Measurements from ENCODE around the gene TSPAN17. TPM values are rescaled to one million over a fixed set of nuclear protein-coding genes. Genes with fewer than 3 reads are reported as not detected.

Gene TSPAN17
- total RNA-seq, 1 experiment from 2014 or later: 96.3 TPM

DNA sequence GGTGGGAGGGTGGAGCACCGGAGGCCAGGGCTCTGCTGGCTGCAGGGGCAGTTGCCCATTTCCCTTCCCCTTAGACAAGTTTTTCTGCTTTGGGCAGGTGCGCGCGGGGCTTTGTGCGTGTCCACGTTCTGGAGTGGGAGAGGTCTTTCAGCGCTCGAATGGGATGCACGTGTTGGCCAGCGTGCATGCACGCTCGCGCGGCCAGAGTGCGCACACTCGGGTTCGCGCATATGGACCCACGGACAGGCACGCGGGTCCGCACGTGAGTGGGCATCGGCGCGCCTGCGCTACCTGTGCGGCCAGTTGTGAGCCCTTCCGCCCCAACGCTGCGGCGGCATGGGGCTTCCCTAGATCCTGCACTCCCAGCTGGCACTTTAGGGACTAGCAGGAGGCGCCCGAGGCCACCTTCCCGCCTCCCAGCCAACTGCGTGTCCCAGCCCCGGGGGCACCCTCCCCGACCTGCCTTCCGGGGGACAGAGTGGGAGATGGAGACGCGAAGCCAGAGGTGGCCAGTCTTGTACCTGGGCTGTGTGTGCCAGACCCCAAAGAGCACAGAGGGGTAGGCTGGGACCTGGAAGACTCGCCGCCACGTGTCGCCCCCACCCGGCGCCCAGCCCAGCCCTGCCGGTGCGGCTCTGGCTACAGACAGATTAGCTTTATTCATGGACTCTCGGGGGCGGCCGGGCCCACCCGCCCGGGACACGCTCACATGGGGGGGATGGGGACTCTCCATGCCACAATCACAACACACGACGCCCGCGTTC, 27.5 kb upstream of the TSPAN17 start:
- DNase-seq (ENCODE audit: low spot score): no peak
- in situ Hi-C loops (cut with HindIII; ENCODE audit: low sequenced_read_pairs): no loop called here

DNA sequence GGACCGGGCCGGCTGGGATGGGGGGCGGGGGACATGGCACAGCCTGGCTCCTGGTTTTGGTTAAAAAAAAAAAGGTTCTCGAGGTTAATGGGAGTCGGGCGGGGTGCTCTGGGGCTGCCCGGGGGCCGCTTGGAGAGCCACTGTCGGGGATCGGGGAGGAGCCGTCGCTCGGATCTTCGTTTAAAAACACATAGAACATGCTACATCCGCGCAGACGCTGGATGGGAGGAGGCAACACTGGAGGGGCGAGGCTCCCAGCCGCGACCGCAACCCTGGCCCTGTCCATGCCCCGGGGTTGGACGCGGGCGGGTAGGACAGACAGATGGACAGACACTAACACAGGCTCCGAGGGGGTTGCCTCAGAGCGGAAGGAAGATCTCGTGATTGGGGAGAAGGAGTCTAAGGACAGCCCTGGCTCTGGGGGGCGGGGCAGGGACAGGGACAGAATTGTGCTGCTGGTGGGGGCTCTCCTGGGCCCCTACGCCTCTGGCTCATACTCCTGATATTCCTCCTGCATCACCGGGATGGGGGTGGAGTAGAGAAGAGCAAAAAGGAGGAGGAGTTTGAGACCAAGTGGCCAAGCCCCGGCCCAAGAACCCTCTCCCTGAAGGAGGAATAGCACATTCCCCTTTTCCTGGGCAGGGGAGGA, 26.8 kb upstream of the TSPAN17 start:
- no peak for DNase-seq (ENCODE audit: low spot score)
- in situ Hi-C loops (cut with HindIII; ENCODE audit: low sequenced_read_pairs): no loop called here

DNA sequence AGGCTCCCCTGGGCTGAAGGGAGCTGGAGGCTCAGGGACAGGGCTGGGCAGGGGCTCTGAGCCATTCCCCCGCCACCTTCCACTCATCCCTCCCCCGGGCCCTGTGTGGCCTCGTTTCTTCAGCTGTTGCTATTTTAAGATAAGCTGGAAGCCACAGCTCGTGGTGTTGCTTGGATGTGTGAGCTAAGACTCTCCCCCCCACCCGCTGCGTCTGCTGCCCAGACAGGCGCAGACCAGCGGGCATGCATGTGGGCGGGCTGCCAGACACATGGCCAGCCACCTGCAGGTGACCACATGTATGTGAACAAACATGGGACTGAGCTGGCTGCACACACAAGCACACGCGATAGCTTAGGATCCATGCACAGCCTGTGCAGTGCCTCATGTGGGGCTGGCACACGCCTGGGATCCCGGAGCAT, 25.6 kb upstream of the TSPAN17 start:
- in situ Hi-C loops (cut with HindIII; ENCODE audit: low sequenced_read_pairs): no loop called here
- DNase-seq (ENCODE audit: low spot score): peak; percentile 80

DNA sequence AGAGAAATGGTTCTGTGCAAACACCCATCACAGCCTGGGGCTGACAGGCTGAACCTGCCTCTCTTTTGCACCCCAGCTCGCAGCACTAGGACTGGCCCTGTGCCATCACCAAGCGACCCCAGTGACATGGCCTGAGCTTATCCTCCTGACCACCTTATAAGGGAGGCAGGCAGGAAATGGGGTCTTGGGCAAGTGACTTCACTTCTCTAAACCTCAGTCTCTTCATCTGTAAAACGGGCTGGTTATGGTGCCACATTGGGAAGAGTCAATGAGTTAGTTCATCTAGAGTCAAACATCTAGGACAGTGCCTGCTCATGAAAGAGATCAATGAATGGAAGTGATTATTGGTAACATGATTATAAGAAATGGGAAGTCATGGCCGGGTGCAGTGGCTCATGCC, 23.1 kb upstream of the TSPAN17 start:
- no peak for DNase-seq (ENCODE audit: low spot score)
- in situ Hi-C loops (cut with HindIII; ENCODE audit: low sequenced_read_pairs): no loop called here

DNA sequence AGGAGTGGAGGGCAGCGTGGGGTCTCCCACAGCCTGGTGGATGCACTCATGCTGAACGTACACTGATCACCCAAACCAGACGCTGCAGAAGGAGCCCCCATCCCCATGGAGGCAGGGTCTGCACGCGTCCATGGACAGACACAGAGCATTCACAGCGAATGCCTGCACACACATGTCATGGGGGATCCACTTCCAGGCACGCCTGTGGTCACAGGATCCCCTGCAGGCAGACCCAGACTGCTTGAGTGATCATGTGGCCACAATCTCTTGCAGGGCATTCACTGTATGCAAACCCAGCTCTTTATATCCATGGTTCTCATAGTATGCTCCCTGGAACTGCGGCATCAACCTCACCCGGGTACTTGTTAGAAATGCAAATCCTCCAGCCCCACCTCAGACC, 22.3 kb upstream of the TSPAN17 start:
- in situ Hi-C loops (cut with HindIII; ENCODE audit: low sequenced_read_pairs): no loop called here
- no peak for DNase-seq (ENCODE audit: low spot score)

DNA sequence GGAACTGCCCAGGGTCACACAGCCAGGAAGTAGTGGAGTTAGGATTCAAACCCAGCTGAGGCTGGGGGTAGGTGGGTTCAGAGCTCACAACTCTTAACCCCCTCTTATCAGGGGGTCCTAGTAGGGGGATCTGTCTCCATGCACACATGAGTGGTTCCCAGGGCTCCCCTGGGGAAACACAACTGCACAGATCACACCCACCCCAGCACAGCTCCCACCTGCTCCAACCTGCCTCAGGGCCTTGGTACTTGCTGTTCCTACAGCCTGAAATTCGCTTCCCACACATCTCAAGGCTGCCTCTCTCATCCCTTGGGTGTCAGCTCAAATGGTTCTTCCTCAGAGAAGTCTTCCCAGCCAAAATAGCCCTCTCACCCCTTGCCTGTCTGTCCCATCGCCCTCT, 21.8 kb upstream of the TSPAN17 start:
- in situ Hi-C loops (cut with HindIII; ENCODE audit: low sequenced_read_pairs): no loop called here
- no peak for DNase-seq (ENCODE audit: low spot score)

DNA sequence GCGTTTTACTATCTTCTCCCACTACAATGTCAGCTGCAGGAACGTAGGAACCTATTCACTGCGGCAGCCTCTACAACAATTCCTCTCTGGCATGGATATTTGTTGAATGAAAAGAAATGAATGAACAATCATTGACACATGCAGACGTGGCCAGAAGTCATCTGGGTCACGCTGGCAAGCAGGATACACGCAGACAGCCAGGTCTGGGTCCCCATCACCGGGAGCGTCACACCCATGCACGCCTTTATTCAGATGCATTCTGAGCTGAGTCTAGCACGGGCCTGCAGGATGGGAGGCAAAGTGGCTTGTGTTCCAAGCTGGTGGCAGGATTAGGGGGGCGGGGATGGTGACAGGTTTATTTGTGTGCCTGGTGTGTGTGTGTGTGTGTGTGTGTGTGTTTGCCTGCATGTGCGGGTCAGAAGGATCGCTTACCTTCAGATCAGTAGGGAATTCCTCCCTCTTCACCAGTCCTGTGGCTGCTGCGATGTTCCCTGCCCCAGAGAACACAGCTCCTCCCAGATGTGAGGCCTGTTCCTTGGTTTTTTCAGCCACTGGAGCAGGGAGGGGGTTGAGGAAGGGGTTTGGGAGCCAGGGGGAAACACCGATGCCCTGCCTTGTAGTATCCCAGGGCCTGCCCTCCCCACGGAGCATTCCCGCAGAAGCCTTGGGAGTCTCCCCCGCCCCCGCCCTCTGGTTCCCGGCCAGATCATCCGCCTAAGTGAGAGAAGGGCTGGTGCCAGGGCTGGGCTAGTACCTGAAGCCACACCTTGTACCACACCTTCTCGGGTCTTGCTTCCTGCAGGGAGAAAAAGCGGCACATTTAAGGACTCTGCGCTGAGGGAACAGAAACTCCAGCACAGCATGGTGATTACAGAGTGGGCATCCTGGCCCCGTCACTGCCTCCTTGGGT, 21.1 kb upstream of the TSPAN17 start:
- DNase-seq (ENCODE audit: low spot score): no peak
- in situ Hi-C loops (cut with HindIII; ENCODE audit: low sequenced_read_pairs): no loop called here

DNA sequence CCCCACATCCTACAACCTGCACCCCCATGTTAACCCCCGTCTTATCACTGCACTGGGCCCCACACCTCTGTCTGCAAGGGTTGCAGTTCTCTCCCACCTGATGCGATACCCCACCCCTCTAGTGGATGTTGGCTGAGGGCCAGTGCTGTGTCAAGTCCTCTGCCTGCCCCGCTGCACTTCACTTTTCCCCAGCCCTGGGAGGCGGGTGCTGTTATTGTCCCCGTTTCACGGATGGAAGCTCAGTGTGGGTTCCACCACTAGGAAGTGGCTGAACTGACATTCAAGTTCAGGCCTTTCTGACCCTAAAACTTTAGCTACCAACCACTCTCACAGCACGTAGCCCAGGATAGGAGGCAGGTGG, 20.4 kb upstream of the TSPAN17 start:
- in situ Hi-C loops (cut with HindIII; ENCODE audit: low sequenced_read_pairs): no loop called here
- DNase-seq (ENCODE audit: low spot score): no peak

DNA sequence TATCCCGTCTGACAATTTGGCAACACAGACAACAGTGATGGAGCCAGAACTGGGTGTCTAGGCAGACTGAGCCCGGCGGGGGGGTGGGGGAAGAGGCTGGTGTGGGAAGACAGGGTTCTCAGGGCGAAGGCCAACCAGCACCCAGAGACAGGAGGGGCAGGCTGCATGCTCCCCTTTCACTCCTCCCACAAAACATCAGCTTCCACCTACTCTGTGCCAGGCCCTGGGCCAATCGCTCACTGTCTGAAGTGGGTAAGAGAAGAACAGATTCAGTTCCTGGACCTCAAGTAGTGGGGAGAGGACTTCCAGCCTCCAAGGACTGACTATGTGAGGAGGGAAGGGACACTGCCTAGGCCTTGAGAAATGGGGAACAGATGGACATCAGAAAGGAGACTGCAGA, 19.7 kb upstream of the TSPAN17 start:
- no peak for DNase-seq (ENCODE audit: low spot score)
- in situ Hi-C loops (cut with HindIII; ENCODE audit: low sequenced_read_pairs): no loop called here

DNA sequence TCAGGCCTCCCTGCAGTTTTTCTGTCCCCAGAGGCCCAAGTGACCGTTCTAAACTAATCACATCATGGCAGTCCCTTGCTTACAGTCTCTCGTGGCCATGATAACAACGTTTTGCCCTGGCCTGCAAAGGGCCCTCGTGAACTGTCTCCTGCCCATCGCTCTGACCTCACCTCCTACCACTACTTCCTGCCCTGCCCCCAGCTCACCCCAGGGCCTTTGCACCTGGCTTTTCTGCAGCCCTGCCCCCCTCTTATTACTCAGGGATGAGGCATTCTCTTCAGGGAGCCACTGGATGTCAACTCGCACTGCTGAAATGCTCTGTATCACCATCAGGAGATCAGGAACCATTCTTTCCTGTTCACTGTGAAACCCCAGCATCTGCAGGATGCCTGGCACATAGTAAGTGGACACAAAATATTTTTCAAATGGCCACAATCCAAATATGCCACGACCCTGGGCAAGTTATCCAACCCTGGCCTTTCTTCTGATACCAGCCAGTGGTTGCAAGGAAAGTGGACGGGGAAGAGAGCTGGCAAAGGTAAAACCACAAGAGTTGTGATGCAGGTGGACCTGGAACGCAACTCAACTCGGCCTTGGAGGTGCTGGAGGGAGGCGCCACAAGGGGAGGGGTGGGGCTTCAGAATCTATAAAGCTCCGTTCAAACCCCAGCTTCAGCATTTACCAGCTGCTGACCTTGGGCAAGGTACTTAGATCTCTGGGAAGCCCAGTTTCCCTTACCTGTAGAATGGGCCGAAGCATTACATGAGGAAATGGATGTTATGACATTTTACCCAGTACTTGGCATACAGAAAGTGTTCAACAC, 18.7 kb upstream of the TSPAN17 start:
- in situ Hi-C loops (cut with HindIII; ENCODE audit: low sequenced_read_pairs): no loop called here
- peak; percentile 76 for DNase-seq (ENCODE audit: low spot score)

DNA sequence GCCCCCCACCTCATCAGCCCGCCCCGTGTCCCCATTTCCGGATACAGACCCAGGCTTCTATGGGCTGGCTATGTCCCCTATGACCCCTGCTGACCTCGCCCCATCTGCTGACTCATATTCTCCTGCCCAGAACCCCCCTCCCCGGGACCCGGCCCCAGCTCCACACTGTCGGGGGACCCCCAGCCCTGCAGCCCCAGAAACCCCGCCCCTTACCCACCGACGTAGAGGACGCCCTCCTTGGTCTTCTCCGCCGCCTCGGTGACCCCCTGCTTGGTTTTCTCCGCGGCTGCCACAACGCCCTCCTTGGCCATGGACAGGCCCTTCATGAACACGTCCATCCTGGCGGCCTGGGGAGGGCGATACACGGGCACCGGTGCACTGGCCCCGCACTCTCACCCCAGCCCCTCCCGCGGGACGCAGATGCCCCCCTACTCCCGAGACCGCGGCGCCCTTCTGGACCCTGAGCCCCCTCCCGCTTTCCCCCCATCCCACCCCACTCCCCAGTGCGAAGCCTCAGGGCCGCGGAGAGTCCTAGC, 17.9 kb upstream of the TSPAN17 start:
- in situ Hi-C loops (cut with HindIII; ENCODE audit: low sequenced_read_pairs): no loop called here
- DNase-seq (ENCODE audit: low spot score): no peak

DNA sequence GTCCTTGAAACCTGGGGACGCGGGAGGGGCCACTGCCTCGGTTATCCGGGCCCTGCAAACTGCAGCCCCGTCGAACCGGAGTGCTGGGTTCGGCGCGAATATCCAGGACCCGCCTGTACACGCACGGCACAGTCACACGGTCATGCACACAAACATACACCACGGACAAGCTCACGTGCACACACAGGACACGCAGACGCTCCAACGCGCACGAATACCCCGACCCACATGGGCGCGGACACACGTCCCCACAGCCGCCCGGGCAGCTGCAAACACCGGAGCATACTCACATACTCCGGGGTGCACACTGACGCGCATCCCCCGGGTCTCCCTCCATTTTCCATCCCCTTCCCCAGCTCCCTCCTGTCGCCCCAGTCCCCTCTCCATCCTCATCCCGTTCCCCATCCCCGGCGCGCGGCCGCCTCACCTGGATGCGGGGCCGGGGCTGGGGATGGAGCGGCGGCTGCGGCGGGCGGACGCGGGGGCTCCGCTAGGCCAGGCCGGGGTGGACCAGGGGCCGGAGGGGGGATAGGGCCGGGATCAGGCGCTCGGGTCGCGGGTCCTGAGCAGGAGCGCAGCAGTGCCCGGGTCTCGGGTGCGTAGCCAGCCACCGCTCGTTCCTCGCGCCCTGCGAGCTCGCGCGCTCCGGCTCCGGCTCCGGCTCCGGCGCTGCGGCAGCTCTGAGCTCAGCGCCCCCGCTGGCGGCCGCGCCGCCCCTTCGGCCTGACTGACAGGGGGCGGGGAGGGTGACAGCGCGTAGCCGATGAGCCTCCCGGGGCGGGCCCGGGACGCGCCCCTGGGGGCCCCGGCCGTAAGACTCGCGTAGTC, 17.2 kb upstream of the TSPAN17 start, which contains the start of the genes EIF4E1B and SNCB:
EIF4E1B (plus strand) TSS at position 823 of the 828 bp plus-strand sequence. CDS start 12,113 bp downstream, outside the sequence.
SNCB (minus strand) TSS at position 682 of the 828 bp plus-strand sequence. CDS start 880 bp downstream, outside the sequence.
- in situ Hi-C loops (cut with HindIII; ENCODE audit: low sequenced_read_pairs): no loop called here
- peak; percentile 76 for DNase-seq (ENCODE audit: low spot score)

DNA sequence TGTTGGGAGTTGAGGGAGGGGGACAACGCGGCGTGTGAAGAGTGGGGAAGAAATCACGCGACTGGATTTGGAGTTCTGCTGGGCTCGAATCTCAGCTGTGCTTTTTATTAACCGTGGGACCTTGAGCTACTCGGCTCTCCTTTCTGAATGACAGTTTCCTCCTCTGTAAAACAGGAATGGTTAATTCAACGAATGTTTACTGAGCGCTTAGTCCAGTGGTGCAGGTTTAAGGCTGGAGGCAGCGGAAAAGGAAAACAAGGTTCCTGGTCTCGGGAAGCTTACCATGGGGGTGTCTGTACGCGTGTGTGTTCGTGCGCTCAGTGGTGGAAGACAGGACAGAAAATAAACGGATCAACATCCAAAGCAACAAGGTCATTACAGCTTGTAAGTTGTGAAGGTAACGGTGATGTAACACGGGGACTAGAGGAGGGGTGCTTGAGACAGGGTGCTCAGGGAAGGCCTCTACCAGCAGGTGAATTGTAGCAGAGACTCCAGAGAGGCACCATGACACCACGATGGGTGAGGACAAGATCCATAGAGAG, 16.5 kb upstream of the TSPAN17 start:
- in situ Hi-C loops (cut with HindIII; ENCODE audit: low sequenced_read_pairs): no loop called here
- peak; percentile 52 for DNase-seq (ENCODE audit: low spot score)

DNA sequence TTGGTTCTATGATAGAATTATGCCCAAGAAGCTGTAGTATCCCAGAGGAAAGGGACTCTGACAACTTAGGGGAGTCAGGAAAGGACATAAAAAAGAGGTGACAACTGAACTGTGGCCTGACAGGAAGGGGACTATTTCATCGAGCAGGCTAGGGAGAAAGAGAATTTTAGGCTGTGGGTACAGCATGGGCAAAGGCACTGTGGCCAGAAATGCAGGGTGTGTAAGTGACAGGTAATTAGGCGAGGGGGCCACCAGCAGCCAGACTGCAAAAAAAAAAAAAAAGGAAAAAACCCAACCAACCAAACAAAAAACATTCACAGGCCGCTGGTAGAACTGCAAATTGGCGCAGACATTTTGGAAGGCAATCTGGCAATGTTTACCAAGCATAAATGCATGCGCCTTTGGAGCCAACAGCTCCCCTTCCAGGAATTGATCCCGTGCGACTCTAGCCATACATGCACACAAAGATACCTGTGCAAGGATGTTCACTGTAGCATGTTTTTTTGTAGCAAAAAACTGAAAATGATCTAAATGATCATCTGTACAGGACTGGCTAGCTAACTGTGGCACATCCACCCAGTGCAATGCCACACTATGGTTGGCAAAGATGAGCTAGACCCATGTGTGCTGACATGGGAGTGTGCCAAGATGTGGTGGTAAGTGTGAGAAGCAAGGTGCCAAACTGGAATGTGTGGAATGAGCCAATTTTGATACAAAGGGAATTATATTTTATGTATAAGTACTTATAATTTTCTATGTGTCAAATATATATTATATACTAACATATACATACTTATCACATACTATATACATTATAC, 15.7 kb upstream of the TSPAN17 start:
- DNase-seq (ENCODE audit: low spot score): peak; percentile 88
- in situ Hi-C loops (cut with HindIII; ENCODE audit: low sequenced_read_pairs): no loop called here

DNA sequence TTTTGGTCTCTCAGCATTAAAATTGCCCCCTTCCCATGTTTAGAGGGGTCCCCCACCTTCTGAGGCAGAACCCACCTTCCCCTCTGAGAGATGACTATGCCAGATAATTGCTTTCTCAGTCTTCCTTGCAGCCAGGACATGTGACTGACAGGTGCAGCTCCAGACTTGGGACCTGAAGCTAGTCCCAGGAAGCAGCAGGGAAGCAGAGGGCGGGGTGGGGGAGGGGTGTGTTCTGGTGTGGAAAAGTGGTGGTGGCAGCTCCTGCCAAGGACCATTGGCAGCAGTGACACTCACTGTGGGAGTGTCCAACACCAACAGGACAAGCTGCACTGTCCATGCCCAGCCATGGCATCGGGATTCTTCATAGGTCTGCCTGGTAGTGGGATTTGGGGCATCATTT, 14.5 kb upstream of the TSPAN17 start:
- peak; percentile 97 for DNase-seq (ENCODE audit: low spot score)
- in situ Hi-C loops (cut with HindIII; ENCODE audit: low sequenced_read_pairs): no loop called here

DNA sequence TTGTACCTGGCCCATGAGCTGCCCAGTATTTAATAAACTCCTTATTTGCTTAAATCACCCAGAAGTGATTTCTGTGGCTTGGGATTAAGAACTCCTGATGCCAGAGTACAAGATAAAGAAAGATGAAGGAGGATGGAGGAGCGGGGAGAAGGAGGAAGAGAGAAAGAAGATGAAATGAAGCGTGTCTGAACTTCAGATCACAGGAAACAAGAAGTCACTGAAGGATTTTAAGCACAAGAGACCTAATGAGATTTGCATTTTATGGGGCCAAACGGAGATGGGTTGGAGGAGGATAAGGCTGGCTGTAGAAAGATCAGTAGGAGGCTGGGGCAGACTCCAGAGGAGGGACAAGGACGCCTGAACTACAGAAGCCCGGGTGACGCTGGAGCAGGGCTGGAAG, 13.7 kb upstream of the TSPAN17 start:
- in situ Hi-C loops (cut with HindIII; ENCODE audit: low sequenced_read_pairs): no loop called here

DNA sequence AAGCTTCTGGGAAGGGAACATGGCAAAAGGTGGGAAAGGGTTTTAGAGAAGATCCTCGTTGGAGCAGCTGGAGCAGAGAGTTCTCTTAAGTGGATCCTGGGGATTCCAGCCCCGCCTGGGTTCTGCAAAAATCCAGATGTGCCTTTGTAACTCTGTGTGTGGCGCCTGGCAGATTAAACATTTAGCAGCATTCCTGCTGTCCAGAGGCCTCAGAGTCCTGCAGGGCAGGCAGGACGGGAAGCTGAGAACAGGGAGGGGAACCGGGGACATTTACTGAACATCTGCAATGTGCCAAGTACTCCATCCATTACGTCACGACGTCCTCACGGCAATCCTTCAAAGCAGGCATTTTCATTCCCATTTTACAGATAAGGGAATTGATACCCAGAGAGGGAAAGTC, 10.9 kb upstream of the TSPAN17 start:
- DNase-seq (ENCODE audit: low spot score): no peak
- in situ Hi-C loops (cut with HindIII; ENCODE audit: low sequenced_read_pairs): no loop called here

More for the DNA sequence above, 13.7 kb upstream of the TSPAN17 start:
- no peak for DNase-seq (ENCODE audit: low spot score)

Measured in G401 (cell line).